Epithelial cell of prostate (primary cell): ENCODE data around the gene ADGRE1.
"Not testable (repeated sequence)": the region's sequence is repeated elsewhere in the genome, so short reads cannot be mapped to it uniquely, and the experiment has no call there.

Experiments
- DNase-seq: peaks from one replicate; pipeline ENCODE4 v3.0.0-alpha.2; 2011; ENCODE audit warnings: low read depth, low spot score
- H3K27ac ChIP-seq: fragments of 450-650 bp; 2 replicates; pipeline ENCODE4 v1.5.1; 2017; ENCODE audit warnings: mild to moderate bottlenecking

The ADGRE1 gene

GRCh38 chr19:6887316-6887715, at the start of gene ADGRE1:
ADGRE1 (plus strand) TSS chr19:6887579; CDS start chr19:6887609, 30 bp downstream.
- no peak for DNase-seq
- H3K27ac ChIP-seq: no peak within 1 kb of the TSS

- no peak for DNase-seq
- no peak overlapping the region for H3K27ac ChIP-seq
Measured at GRCh38 chr19:6838062-6838655, 49.2 kb upstream of the ADGRE1 start.

- DNase-seq: no peak
- no peak overlapping the region for H3K27ac ChIP-seq
Measured at GRCh38 chr19:6842871-6843607, 44.3 kb upstream of the ADGRE1 start.

- no peak for DNase-seq
Measured at GRCh38 chr19:6847828-6848200, 39.6 kb upstream of the ADGRE1 start.

GRCh38 chr19:6848986-6849385, 38.4 kb upstream of the ADGRE1 start:
- H3K27ac ChIP-seq: no peak overlapping the region
- DNase-seq: no peak

More at GRCh38 chr19:6847828-6848200, 39.6 kb upstream of the ADGRE1 start:
- no peak overlapping the region for H3K27ac ChIP-seq

GRCh38 chr19:6849876-6850275, 37.5 kb upstream of the ADGRE1 start:
- no peak overlapping the region for H3K27ac ChIP-seq
- DNase-seq: no peak

- no peak for DNase-seq
- H3K27ac ChIP-seq: no peak overlapping the region
Measured at GRCh38 chr19:6851359-6851758, 36.0 kb upstream of the ADGRE1 start.

- DNase-seq: no peak
- H3K27ac ChIP-seq: no peak overlapping the region
Measured at GRCh38 chr19:6852001-6852400, 35.4 kb upstream of the ADGRE1 start.

GRCh38 chr19:6853868-6854267, 33.5 kb upstream of the ADGRE1 start:
- H3K27ac ChIP-seq: no peak overlapping the region
- no peak for DNase-seq

GRCh38 chr19:6854758-6855157, 32.6 kb upstream of the ADGRE1 start:
- H3K27ac ChIP-seq: no peak overlapping the region
- DNase-seq: no peak

- H3K27ac ChIP-seq: no peak overlapping the region
- DNase-seq: no peak
Measured at GRCh38 chr19:6856749-6857372, 30.5 kb upstream of the ADGRE1 start.

GRCh38 chr19:6861683-6862286, 25.6 kb upstream of the ADGRE1 start:
- no peak for DNase-seq
- H3K27ac ChIP-seq: peak overlapping the region; percentile 49

- peak; percentile 41 for DNase-seq
- peak overlapping the region; percentile 49 for H3K27ac ChIP-seq
Measured at GRCh38 chr19:6862673-6863078, 24.7 kb upstream of the ADGRE1 start.

GRCh38 chr19:6864325-6864940, 22.9 kb upstream of the ADGRE1 start:
- DNase-seq: no peak
- no peak overlapping the region for H3K27ac ChIP-seq

GRCh38 chr19:6865849-6866248, 21.5 kb upstream of the ADGRE1 start:
- no peak for DNase-seq

GRCh38 chr19:6866741-6867151, 20.6 kb upstream of the ADGRE1 start:
- no peak for DNase-seq
- H3K27ac ChIP-seq: no peak overlapping the region

More at GRCh38 chr19:6865849-6866248, 21.5 kb upstream of the ADGRE1 start:
- no peak overlapping the region for H3K27ac ChIP-seq

GRCh38 chr19:6868351-6868750, 19.0 kb upstream of the ADGRE1 start:
- no peak for DNase-seq
- H3K27ac ChIP-seq: no peak overlapping the region

- not testable (repeated sequence) for DNase-seq, H3K27ac ChIP-seq
Measured at GRCh38 chr19:6869151-6869882, 18.1 kb upstream of the ADGRE1 start.

- no peak overlapping the region for H3K27ac ChIP-seq
- DNase-seq: no peak
Measured at GRCh38 chr19:6873708-6874431, 13.5 kb upstream of the ADGRE1 start.
